GM19351 (cell line): ENCODE results near the gene UNC13B.

ENCODE experiments used
- ATAC-seq: cut with Tn5 transposase; IDR thresholded peaks from one replicate; pipeline ENCODE4 v1.9.1; 2021; ENCODE audit warnings: mild to moderate bottlenecking, moderate library complexity; ENCODE audit not compliant: unreplicated experiment

Gene UNC13B

GRCh38 chr9:35415402-35416097 lies 253.7 kb downstream of the UNC13B start:
- no peak for ATAC-seq

- no peak for ATAC-seq
Measured at GRCh38 chr9:35416098-35416427, 254.3 kb downstream of the UNC13B start.

GRCh38 chr9:35422346-35422745 lies 260.5 kb downstream of the UNC13B start:
- ATAC-seq = no peak

- no peak for ATAC-seq
Measured at GRCh38 chr9:35422753-35423152, 260.9 kb downstream of the UNC13B start.

GRCh38 chr9:35423499-35423898 lies 261.7 kb downstream of the UNC13B start:
- no peak for ATAC-seq

- no peak for ATAC-seq
Measured at GRCh38 chr9:35424356-35425352, 262.8 kb downstream of the UNC13B start.

- no peak for ATAC-seq
Measured at GRCh38 chr9:35426627-35427026, 264.8 kb downstream of the UNC13B start.

- no peak for ATAC-seq
Measured at GRCh38 chr9:35431467-35431866, 269.7 kb downstream of the UNC13B start.

GRCh38 chr9:35432076-35432475 lies 270.3 kb downstream of the UNC13B start:
- ATAC-seq = no peak

GRCh38 chr9:35436933-35437332 lies 275.1 kb downstream of the UNC13B start:
- ATAC-seq = no peak

GRCh38 chr9:35446012-35446411 lies 284.2 kb downstream of the UNC13B start:
- no peak for ATAC-seq

- no peak for ATAC-seq
Measured at GRCh38 chr9:35448496-35448895, 286.7 kb downstream of the UNC13B start.

GRCh38 chr9:35452481-35452880 lies 290.7 kb downstream of the UNC13B start:
- no peak for ATAC-seq

GRCh38 chr9:35453786-35454185 lies 292.0 kb downstream of the UNC13B start:
- ATAC-seq = no peak
